Panc1 (cell line): ENCODE measurements around the gene LMLN. TPM values are rescaled to one million over a fixed set of nuclear protein-coding genes. Genes with fewer than 3 reads are reported as not detected.
"Not testable (repeated sequence)": the region's sequence is repeated elsewhere in the genome, so short reads cannot be mapped to it uniquely, and the experiment has no call there.

Experiments
- ATAC-seq: fragments of 200-7000 bp; cut with Tn5 transposase; 2 replicates; pipeline ENCODE4 v1.9.1; 2020; ENCODE audit warnings: mild to moderate bottlenecking, moderate library complexity
- BruUV-seq: library from RNA; stranded (reverse); fragments of 400-500 nt; replicated peaks from 2 replicates; lab custom pipeline; 2021; lab: Mats Ljungman, UMichigan
- CTCF ChIA-PET: fragments of 300-600 bp; sonication (Branson Sonifier 250); formaldehyde crosslinking; loops from one replicate; lab custom pipeline; 2022; ENCODE audit warnings: antibody characterized with exemption; lab: Charles Lee
- POLR2A ChIA-PET: fragments of 300-600 bp; sonication (Branson Sonifier 250); formaldehyde crosslinking; loops from one replicate; lab custom pipeline; 2022; ENCODE audit warnings: antibody characterized with exemption; lab: Charles Lee
- DNase-seq: peaks from one replicate; pipeline ENCODE4 v3.0.0-alpha.2; 2010; ENCODE audit warnings: low read depth, low spot score
- H3K27ac ChIP-seq: 2 replicates; pipeline ENCODE4 v1.5.1; 2011; ENCODE audit warnings: mild to moderate bottlenecking, low read length, inconsistent platforms
- H3K27me3 ChIP-seq: fragments of 200-500 bp; sonication (Bioruptor generic); 2 replicates; pipeline ENCODE4 v1.6.0; 2014; ENCODE audit warnings: low read length, inconsistent platforms; ENCODE audit not compliant: control insufficient read depth, insufficient read depth
- H3K36me3 ChIP-seq: fragments of 200-500 bp; sonication (Bioruptor generic); 2 replicates; pipeline ENCODE4 v1.5.1; 2014; ENCODE audit warnings: inconsistent platforms, mild to moderate bottlenecking, low read length, moderate library complexity; ENCODE audit not compliant: control insufficient read depth, insufficient read depth
- H3K4me1 ChIP-seq: 2 replicates; pipeline ENCODE4 v1.5.1; 2011; ENCODE audit warnings: inconsistent platforms, mild to moderate bottlenecking, low read length, moderate library complexity; ENCODE audit not compliant: control insufficient read depth, insufficient read depth
- H3K4me3 ChIP-seq, 2 experiments: 2 replicates each; pipeline ENCODE4 v1.5.1; 2011 to 2012; ENCODE audit warnings: low read depth in 2 of 2, low read length in 2 of 2, mild to moderate bottlenecking in 2 of 2, inconsistent platforms in 1 of 2, moderate library complexity in 1 of 2
- H3K9me3 ChIP-seq: fragments of 200-500 bp; sonication (Bioruptor generic); 2 replicates; pipeline ENCODE4 v1.5.1; 2014; ENCODE audit warnings: low read depth, mild to moderate bottlenecking, inconsistent platforms, low read length, moderate library complexity; ENCODE audit not compliant: control insufficient read depth, insufficient read depth
- POLR2AphosphoS5 ChIP-seq: IDR thresholded peaks from 2 replicates; pipeline ENCODE4 v1.6.1; 2012; ENCODE audit warnings: mild to moderate bottlenecking, low read depth, low read length, moderate library complexity
- REST ChIP-seq, 2 experiments: IDR thresholded peaks; 2 replicates each; pipeline ENCODE4 v1.6.1; 2011 to 2012; ENCODE audit warnings: low read depth in 2 of 2, control low read depth in 1 of 2, low read length in 1 of 2, mild to moderate bottlenecking in 1 of 2, moderate library complexity in 1 of 2; ENCODE audit not compliant: insufficient read depth in 1 of 2
- SIN3A ChIP-seq: IDR thresholded peaks from 2 replicates; pipeline ENCODE4 v1.6.1; 2012; ENCODE audit warnings: low read depth, mild to moderate bottlenecking, low read length, moderate library complexity, borderline replicate concordance; ENCODE audit not compliant: insufficient read depth
- TCF7L2 ChIP-seq: IDR thresholded peaks from 2 replicates; pipeline ENCODE4 v1.6.1; 2011; ENCODE audit warnings: mild to moderate bottlenecking, low read depth, low read length, inconsistent platforms
- in situ Hi-C: cut with HindIII; loops from 2 replicates; pipeline ENCODE4 v1.10.0; 2016; ENCODE audit warnings: low sequenced_read_pairs, low pct_unique_long_range_greater_than_20kb
- intact Hi-C: fragments of 100-400 bp; cut with micrococcal nuclease; formaldehyde crosslinking; loops from one replicate; pipeline ENCODE4 v1.10.0; 2022; ENCODE audit not compliant: unreplicated experiment
- total RNA-seq: library from RNA; stranded (reverse); gene quantifications from one replicate; pipeline ENCODE4 v1.2.1, GENCODE V29; 2021; ENCODE audit not compliant: unreplicated experiment
- TF ChIP-seq, protein P1 (sequence below): fragments of 450-650 bp; IDR thresholded peaks from 2 replicates; pipeline ENCODE4 v1.5.1; 2017; ENCODE audit warnings: mild to moderate bottlenecking

The LMLN gene
- total RNA-seq, 1 experiment from 2014 or later = 21.8 TPM

DNA sequence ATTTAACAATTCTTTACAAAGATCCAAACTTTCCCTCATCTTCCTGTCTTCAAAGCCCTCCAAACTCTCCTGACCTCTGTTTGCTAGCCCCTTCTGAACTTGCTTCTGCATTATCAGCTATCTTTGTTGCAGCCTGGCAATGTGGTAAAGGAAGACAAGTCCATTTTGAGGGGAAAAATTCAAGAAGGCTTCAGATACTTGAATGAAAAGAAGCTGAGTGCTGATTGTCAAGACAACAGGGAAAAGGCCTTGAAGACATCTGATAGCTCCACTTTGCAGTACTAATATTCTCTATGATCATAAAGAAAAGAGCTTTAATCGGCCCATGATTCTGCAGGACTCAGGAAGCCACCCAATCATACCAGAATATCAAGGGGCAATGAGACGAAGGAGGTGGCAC lies 91.8 kb downstream of the LMLN start:
- BruUV-seq = no TSS peak
- DNase-seq = no peak
- no peak for TF ChIP-seq REST (IDR thresholded peaks at IDR 0.05; ENCODE audit: insufficient read depth in 1 of 2, low read depth in 2 of 2, low read length in 1 of 2)
- TF ChIP-seq, protein P1, sequence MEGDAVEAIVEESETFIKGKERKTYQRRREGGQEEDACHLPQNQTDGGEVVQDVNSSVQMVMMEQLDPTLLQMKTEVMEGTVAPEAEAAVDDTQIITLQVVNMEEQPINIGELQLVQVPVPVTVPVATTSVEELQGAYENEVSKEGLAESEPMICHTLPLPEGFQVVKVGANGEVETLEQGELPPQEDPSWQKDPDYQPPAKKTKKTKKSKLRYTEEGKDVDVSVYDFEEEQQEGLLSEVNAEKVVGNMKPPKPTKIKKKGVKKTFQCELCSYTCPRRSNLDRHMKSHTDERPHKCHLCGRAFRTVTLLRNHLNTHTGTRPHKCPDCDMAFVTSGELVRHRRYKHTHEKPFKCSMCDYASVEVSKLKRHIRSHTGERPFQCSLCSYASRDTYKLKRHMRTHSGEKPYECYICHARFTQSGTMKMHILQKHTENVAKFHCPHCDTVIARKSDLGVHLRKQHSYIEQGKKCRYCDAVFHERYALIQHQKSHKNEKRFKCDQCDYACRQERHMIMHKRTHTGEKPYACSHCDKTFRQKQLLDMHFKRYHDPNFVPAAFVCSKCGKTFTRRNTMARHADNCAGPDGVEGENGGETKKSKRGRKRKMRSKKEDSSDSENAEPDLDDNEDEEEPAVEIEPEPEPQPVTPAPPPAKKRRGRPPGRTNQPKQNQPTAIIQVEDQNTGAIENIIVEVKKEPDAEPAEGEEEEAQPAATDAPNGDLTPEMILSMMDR = no peak
- TF ChIP-seq SIN3A = no peak
- no peak for TF ChIP-seq TCF7L2
- TF ChIP-seq POLR2AphosphoS5 = no peak
- no peaks in the 10 kb centered on the region for H3K4me1 ChIP-seq
- no peaks in the 10 kb centered on the region for H3K27me3 ChIP-seq
- peaks cover 3% of the 10 kb centered on the region; the same call in 1 of the 2 replicates for H3K9me3 ChIP-seq
- no peak overlapping the region for H3K4me3 ChIP-seq
- ChIA-PET POLR2A (no interaction called here), CTCF (interaction anchor here (0.6 kb wide), 1 partner anchor 101 kb away, joined by 3 read pairs; no protein-coding TSS in a partner anchor)
- no peaks in the 10 kb centered on the region for H3K36me3 ChIP-seq
- intact Hi-C loops = no loop called here
- no peak for ATAC-seq
- in situ Hi-C loops = no loop called here
- H3K27ac ChIP-seq = no peak overlapping the region

GRCh38 chr3:198053462-198053861 lies 93.4 kb downstream of the LMLN start:
- H3K36me3 ChIP-seq, intact Hi-C loops, H3K4me3 ChIP-seq, H3K27me3 ChIP-seq, CTCF ChIA-PET, in situ Hi-C loops, H3K9me3 ChIP-seq, DNase-seq, ATAC-seq, H3K27ac ChIP-seq, POLR2A ChIA-PET, BruUV-seq, H3K4me1 ChIP-seq: not testable (repeated sequence)

GRCh38 chr3:198061119-198062067 lies 101.4 kb downstream of the LMLN start:
- no peaks in the 10 kb centered on the region for H3K4me1 ChIP-seq
- intact Hi-C loops = no loop called here
- DNase-seq (no peak), ATAC-seq (no peak)
- no peaks in the 10 kb centered on the region for H3K27me3 ChIP-seq
- in situ Hi-C loops = no loop called here
- H3K9me3 ChIP-seq = no peaks in the 10 kb centered on the region
- TF ChIP-seq SIN3A = no peak
- TF ChIP-seq POLR2AphosphoS5 = no peak
- TF ChIP-seq, protein P1 = no peak
- no peak for TF ChIP-seq REST (IDR thresholded peaks at IDR 0.05; ENCODE audit: insufficient read depth in 1 of 2, low read depth in 2 of 2, low read length in 1 of 2)
- TF ChIP-seq TCF7L2 = no peak
- POLR2A ChIA-PET = no interaction called here
- CTCF ChIA-PET = no interaction called here
- no peaks in the 10 kb centered on the region for H3K36me3 ChIP-seq
- H3K27ac ChIP-seq = no peak overlapping the region
- H3K4me3 ChIP-seq = no peak overlapping the region
- no TSS peak for BruUV-seq
